C4-2B (cell line): Measurements from ENCODE around the gene TSTD1.

Experiments used
- CTCF ChIP-seq: fragments of 450-650 bp; conservative IDR thresholded peaks from 2 replicates; pipeline ENCODE4 v1.5.1; 2017; ENCODE audit warnings: mild to moderate bottlenecking
- ZFX ChIP-seq: fragments of 450-650 bp; IDR thresholded peaks from 2 replicates; pipeline ENCODE4 v1.6.1; 2017

GRCh38 chr1:161007369-161007768 is 31.4 kb downstream of the TSTD1 start:
- no peak for TF ChIP-seq CTCF
- TF ChIP-seq ZFX, result no peak
